GM12878 (cell line): ENCODE measurements around the gene CR1L. TPM values are rescaled to one million over a fixed set of nuclear protein-coding genes. Genes with fewer than 3 reads are reported as not detected.
A peak's percentile ranks its signal among the peaks of the same experiment; 100 is the strongest.

Experiments
- ATAC-seq: fragments of 200-7000 bp; cut with Tn5 transposase; 3 replicates; pipeline ENCODE4 v1.9.1; 2020; ENCODE audit warnings: mild to moderate bottlenecking, moderate library complexity
- BruUV-seq: library from RNA; stranded (reverse); fragments of 400-500 nt; replicated peaks from 2 replicates; lab custom pipeline; 2021; lab: Mats Ljungman, UMichigan
- CTCF ChIA-PET: fragments of 300-600 bp; sonication (Branson Sonifier 250); formaldehyde crosslinking; extraction: SDS; loops from one replicate; lab custom pipeline; 2021; ENCODE audit warnings: inconsistent platforms; lab: Yijun Ruan, JAX
- POLR2A ChIA-PET: fragments of 350-600 bp; formaldehyde crosslinking; extraction: SDS; loops from one replicate; lab custom pipeline; 2021; ENCODE audit warnings: inconsistent platforms; lab: Charles Lee
- RAD21 ChIA-PET: fragments of 300-600 bp; sonication (Branson Sonifier 250); formaldehyde crosslinking; loops from one replicate; lab custom pipeline; 2023; ENCODE audit warnings: antibody characterized with exemption; ENCODE audit not compliant: unreplicated experiment; lab: Charles Lee
- SMC1A ChIA-PET: fragments of 300-600 bp; sonication (Branson Sonifier 250); formaldehyde crosslinking; loops from one replicate; lab custom pipeline; 2023; ENCODE audit not compliant: unreplicated experiment, uncharacterized antibody; lab: Charles Lee
- DNase-seq: peaks from one replicate; pipeline ENCODE4 v3.0.0-alpha.2; 2011; ENCODE audit warnings: low read depth, low spot score
- FAIRE-seq: peaks from 3 replicates; lab custom pipeline; 2011; peaks lifted over from hg19 to GRCh38; lab: Jason Lieb, UNC
- H2AFZ ChIP-seq: 2 replicates; pipeline ENCODE4 v1.6.0; 2011; ENCODE audit warnings: low read depth, low read length, control low read depth; ENCODE audit not compliant: control insufficient read depth
- H3K27ac ChIP-seq: 2 replicates; pipeline ENCODE4 v1.5.1; 2011; ENCODE audit warnings: control low read depth; ENCODE audit not compliant: control insufficient read depth, insufficient read depth
- H3K27me3 ChIP-seq, 2 experiments: replicated peaks in 1 of 2; 2 replicates each; pipeline versions ENCODE4 v1.6.0 to v1.6.1; 2011; ENCODE audit warnings: low read length in 1 of 2; ENCODE audit not compliant: control insufficient read depth in 2 of 2, insufficient read depth in 2 of 2
- H3K36me3 ChIP-seq, 2 experiments: 2 replicates each; pipeline ENCODE4 v1.5.1; 2011; ENCODE audit warnings: low read length in 1 of 2; ENCODE audit not compliant: control insufficient read depth in 2 of 2, insufficient read depth in 2 of 2
- H3K4me1 ChIP-seq: 2 replicates; pipeline ENCODE4 v1.6.1; 2011; ENCODE audit warnings: mild to moderate bottlenecking, low read length, moderate library complexity, mixed read lengths; ENCODE audit not compliant: control insufficient read depth, insufficient read depth
- H3K4me2 ChIP-seq: 2 replicates; pipeline ENCODE4 v1.6.0; 2011; ENCODE audit warnings: control low read depth; ENCODE audit not compliant: control insufficient read depth, insufficient read depth
- H3K4me3 ChIP-seq: fragments of 200-600 bp; sonication (generic); 2 replicates; pipeline ENCODE4 v1.5.1; 2016
- H3K79me2 ChIP-seq: 2 replicates; pipeline ENCODE4 v1.6.0; 2011; ENCODE audit warnings: low read length; ENCODE audit not compliant: control insufficient read depth, insufficient read depth
- H3K9ac ChIP-seq: 2 replicates; pipeline ENCODE4 v1.8.0; 2011; ENCODE audit warnings: low read length, control low read depth, mixed read lengths; ENCODE audit not compliant: control insufficient read depth, insufficient read depth
- H3K9me3 ChIP-seq: replicated peaks from 3 replicates; pipeline ENCODE4 v1.5.1; 2011; ENCODE audit warnings: mild to moderate bottlenecking, low read length; ENCODE audit not compliant: control insufficient read depth, insufficient read depth
- H4K20me1 ChIP-seq: 2 replicates; pipeline ENCODE4 v1.6.0; 2011; ENCODE audit not compliant: control insufficient read depth, insufficient read depth
- CREB1 ChIP-seq: IDR thresholded peaks from 2 replicates; pipeline ENCODE4 v1.6.1; 2012; ENCODE audit warnings: low read depth, mild to moderate bottlenecking, inconsistent platforms
- DPF2 ChIP-seq: fragments of 450-650 bp; IDR thresholded peaks from 2 replicates; pipeline ENCODE4 v1.6.1; 2017; ENCODE audit warnings: mild to moderate bottlenecking
- GABPA ChIP-seq: IDR thresholded peaks from 2 replicates; pipeline ENCODE4 v1.6.1; 2014; ENCODE audit warnings: antibody characterized with exemption, low read depth, mild to moderate bottlenecking, inconsistent platforms
- NFYA ChIP-seq: IDR thresholded peaks from 2 replicates; pipeline ENCODE4 v1.6.1; 2011; ENCODE audit warnings: low read depth, mild to moderate bottlenecking, low read length, improper control_type of control experiment, borderline replicate concordance
- whole genome bisulfite sequencing: methylation state at CpG from one replicate; pipeline ENCODE4 v1.1.6; 2016; ENCODE audit warnings: low lambda C conversion rate; ENCODE audit not compliant: insufficient replicate concordance, insufficient coverage; ENCODE audit errors: missing lambda C conversion rate; 5-methylcytosine and 5-hydroxymethylcytosine counted together
- in situ Hi-C: fragments of 300-500 bp; cut with MboI; formaldehyde crosslinking; loops from 9 replicates; pipeline ENCODE4 v1.14.3; 2018; ENCODE audit warnings: mixed read lengths
- intact Hi-C: fragments of 100-400 bp; cut with micrococcal nuclease; formaldehyde crosslinking; loops from one replicate; pipeline ENCODE4 v1.14.2; 2022; ENCODE audit not compliant: unreplicated experiment
- polyA plus RNA-seq, 11 experiments: library from polyadenylated mRNA; depleted of rRNA in 4 of 11; unstranded in 6 of 11; stranded (reverse) in 5 of 11; fragments of >200 nt; fragmentation: Nextera tagmentation in 4 of 11; fragmentation: Illumina TruSeq in 1 of 11; extraction: Ambion mirVana in 4 of 11; extraction: Trizol in 1 of 11; gene quantifications; 1 replicate in 1 of 11; 2 replicates in 10 of 11; pipeline versions ENCODE4 v1.2.1 to v1.2.3, GENCODE V29; 2011 to 2016; ENCODE audit warnings: inconsistent platforms in 2 of 11, missing spikeins in 2 of 11, low read depth in 1 of 11
- total RNA-seq, 4 experiments: library from RNA; depleted of rRNA in 3 of 4; stranded (reverse); fragments of >200 nt in 3 of 4; fragmentation: Illumina TruSeq in 1 of 4; extraction: Trizol in 1 of 4; gene quantifications; 2 replicates each; pipeline versions ENCODE4 v1.2.1 to v1.2.3, GENCODE V29; 2013 to 2021
- TF ChIP-seq, protein P1 (sequence below): fragments of 450-650 bp; IDR thresholded peaks from 2 replicates; pipeline ENCODE4 v1.6.1; 2016; ENCODE audit warnings: mild to moderate bottlenecking

The CR1L gene
- total and polyA plus RNA-seq, 10 of the 15 experiments (the other 5 are each of a cell fraction or from before 2014, with no cell fraction given) = 0.11 TPM; not detected in 9

DNA sequence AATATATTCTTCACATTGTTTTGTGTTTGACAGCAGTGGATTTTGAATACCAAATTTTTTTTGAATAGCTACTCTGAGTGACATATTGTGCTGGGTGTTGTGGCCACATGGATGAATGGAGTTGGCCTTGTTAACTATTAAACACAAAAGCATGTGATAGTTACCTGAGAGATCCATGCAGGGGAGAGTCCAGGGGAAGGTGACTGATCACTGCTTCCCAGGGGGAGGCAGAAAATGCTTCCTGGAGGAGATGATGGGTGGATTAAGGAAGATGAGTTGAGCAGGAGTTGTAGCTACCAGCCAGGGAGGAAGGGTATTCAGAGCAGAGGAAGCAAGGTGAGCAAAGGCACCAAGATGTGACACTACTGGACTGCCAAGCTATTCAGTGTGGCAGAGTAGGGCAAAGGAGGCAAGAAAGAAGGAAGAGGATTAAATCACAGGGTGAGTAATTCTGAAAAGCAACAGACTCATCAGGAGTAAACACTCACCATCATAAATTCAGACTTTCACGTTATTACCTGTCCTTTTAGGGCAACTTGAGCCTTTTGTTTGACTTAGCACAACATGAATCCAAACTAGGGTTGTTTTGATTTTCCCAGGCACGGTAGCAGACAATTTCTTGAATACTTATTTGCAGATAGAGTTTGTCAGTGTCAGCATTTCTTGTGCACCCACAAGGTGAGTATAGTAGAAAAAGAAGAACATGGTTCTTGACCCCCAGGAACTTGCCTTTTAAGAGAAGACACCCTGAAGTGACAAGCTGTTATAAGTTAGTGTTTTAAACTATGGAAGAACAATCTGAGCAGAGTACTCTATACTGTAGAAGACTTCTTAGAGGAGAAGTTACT is 111.1 kb downstream of the CR1L start:
- Histone ChIP-seq H3K79me2 (peaks cover 56% of the 10 kb centered on the region), H2AFZ (no peak overlapping the region), H3K4me3 (peak overlapping the region; percentile 44; the same call in 1 of the 2 replicates)
- in situ Hi-C loops (no loop called here), intact Hi-C loops (loop anchor here (5.0 kb wide), 1 partner anchor 106 kb away; no protein-coding TSS in a partner anchor)
- DNase-seq = no peak
- CTCF ChIA-PET = interaction anchor here (0.7 to 4.2 kb wide), 4 partner anchors 13 to 136 kb away, joined by 3 to 29 read pairs (median 3); no protein-coding TSS in a partner anchor
- SMC1A ChIA-PET = interaction anchor here (0.9 to 3.2 kb wide), 3 partner anchors 18 to 66 kb away, joined by 3 to 22 read pairs (median 5); no protein-coding TSS in a partner anchor
- FAIRE-seq = no peak
- 9% methylated on average over 2 of the region's 2 CpGs for WGBS
- TF ChIP-seq, protein P1, sequence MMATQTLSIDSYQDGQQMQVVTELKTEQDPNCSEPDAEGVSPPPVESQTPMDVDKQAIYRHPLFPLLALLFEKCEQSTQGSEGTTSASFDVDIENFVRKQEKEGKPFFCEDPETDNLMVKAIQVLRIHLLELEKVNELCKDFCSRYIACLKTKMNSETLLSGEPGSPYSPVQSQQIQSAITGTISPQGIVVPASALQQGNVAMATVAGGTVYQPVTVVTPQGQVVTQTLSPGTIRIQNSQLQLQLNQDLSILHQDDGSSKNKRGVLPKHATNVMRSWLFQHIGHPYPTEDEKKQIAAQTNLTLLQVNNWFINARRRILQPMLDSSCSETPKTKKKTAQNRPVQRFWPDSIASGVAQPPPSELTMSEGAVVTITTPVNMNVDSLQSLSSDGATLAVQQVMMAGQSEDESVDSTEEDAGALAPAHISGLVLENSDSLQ = no peak
- TF ChIP-seq DPF2 = no peak
- no peak for TF ChIP-seq CREB1
- TF ChIP-seq GABPA = no peak
- no peak for TF ChIP-seq NFYA
- TF ChIP-seq, all 136 proteins: peak for 0
- Histone ChIP-seq H3K27ac (no peak overlapping the region), H3K27me3 (no peaks in the 10 kb centered on the region), H3K4me2 (peak overlapping the region; percentile 70), H4K20me1 (no peaks in the 10 kb centered on the region), H3K9me3 (no peaks in the 10 kb centered on the region), H3K9ac (no peak overlapping the region), H3K4me1 (peaks cover 11% of the 10 kb centered on the region), H3K36me3 (peaks cover 0 to 4% of the 10 kb centered on the region in 2 experiments; a peak in 3 of 4 replicates)
- POLR2A ChIA-PET = interaction anchor here (1.2 kb wide), 2 partner anchors 47 to 66 kb away, joined by 3 to 5 read pairs; no protein-coding TSS in a partner anchor
- no TSS peak for BruUV-seq
- no peak for ATAC-seq
- RAD21 ChIA-PET = interaction anchor here (0.7 to 2.1 kb wide), 2 partner anchors 41 to 129 kb away, joined by 3 to 9 read pairs; no protein-coding TSS in a partner anchor
